GM23338 (cell line): Measurements from ENCODE around the gene GCM1. TPM values are rescaled to one million over a fixed set of nuclear protein-coding genes. Genes with fewer than 3 reads are reported as not detected.

Experiments used
- ATAC-seq: fragments of 200-7000 bp; cut with Tn5 transposase; 3 replicates; pipeline ENCODE4 v1.9.1; 2020
- DNase-seq: peaks from one replicate; pipeline ENCODE4 v3.0.0-alpha.2; 2015; ENCODE audit warnings: low spot score
- H2AFZ ChIP-seq: fragments of 200-600 bp; sonication (generic); 2 replicates; pipeline ENCODE4 v1.8.0; 2016; ENCODE audit warnings: antibody characterized with exemption, mild to moderate bottlenecking, moderate library complexity
- H3F3A ChIP-seq: fragments of 200-600 bp; sonication (generic); replicated peaks from 2 replicates; pipeline ENCODE4 v1.8.0; 2017; ENCODE audit warnings: antibody characterized with exemption, mixed run types, low read depth
- H3K27ac ChIP-seq: fragments of 200-600 bp; sonication (generic); 2 replicates; pipeline ENCODE4 v1.6.1; 2016; ENCODE audit warnings: low read depth
- H3K27me3 ChIP-seq: fragments of 200-600 bp; sonication (generic); 2 replicates; pipeline ENCODE4 v1.8.0; 2016; ENCODE audit warnings: mild to moderate bottlenecking, mixed run types, moderate library complexity; ENCODE audit not compliant: insufficient read depth
- H3K36me3 ChIP-seq: fragments of 200-600 bp; sonication (generic); 2 replicates; pipeline ENCODE4 v1.8.0; 2016; ENCODE audit warnings: mild to moderate bottlenecking; ENCODE audit not compliant: insufficient read depth
- H3K4me1 ChIP-seq: fragments of 200-600 bp; sonication (generic); 2 replicates; pipeline ENCODE4 v1.8.0; 2016; ENCODE audit warnings: mild to moderate bottlenecking, moderate library complexity; ENCODE audit not compliant: insufficient read depth
- H3K4me2 ChIP-seq: fragments of 200-600 bp; sonication (generic); 2 replicates; pipeline ENCODE4 v1.7.1; 2017; ENCODE audit warnings: mixed run types
- H3K4me3 ChIP-seq: fragments of 200-600 bp; sonication (generic); 2 replicates; pipeline ENCODE4 v1.6.1; 2016; ENCODE audit warnings: mixed run types
- H3K79me2 ChIP-seq: fragments of 200-600 bp; sonication (generic); replicated peaks from 2 replicates; pipeline ENCODE4 v1.8.0; 2017; ENCODE audit warnings: mild to moderate bottlenecking; ENCODE audit not compliant: insufficient read depth
- H3K9me2 ChIP-seq: fragments of 200-600 bp; sonication (generic); 2 replicates; pipeline ENCODE4 v1.8.0; 2017; ENCODE audit not compliant: insufficient read depth
- H4K20me1 ChIP-seq: fragments of 200-600 bp; sonication (generic); replicated peaks from 2 replicates; pipeline ENCODE4 v1.8.0; 2017; ENCODE audit warnings: mild to moderate bottlenecking; ENCODE audit not compliant: insufficient read depth
- H3K27ac Mint-ChIP-seq: 2 replicates; pipeline ENCODE4 v1.8.0; 2020; ENCODE audit warnings: inconsistent platforms, mild to moderate bottlenecking, moderate library complexity, mixed read lengths
- H3K27me3 Mint-ChIP-seq: 3 replicates; pipeline ENCODE4 v1.8.0; 2022; ENCODE audit warnings: low read depth, mild to moderate bottlenecking, moderate library complexity, mixed read lengths, inconsistent platforms; ENCODE audit not compliant: insufficient read depth, poor library complexity
- H3K36me3 Mint-ChIP-seq: 3 replicates; pipeline ENCODE4 v1.8.0; 2021; ENCODE audit warnings: low read depth, mild to moderate bottlenecking, inconsistent platforms, moderate library complexity, mixed read lengths
- H3K4me1 Mint-ChIP-seq: 3 replicates; pipeline ENCODE4 v1.8.0; 2020; ENCODE audit warnings: mild to moderate bottlenecking, inconsistent platforms, mixed read lengths
- H3K4me3 Mint-ChIP-seq: 3 replicates; pipeline ENCODE4 v1.8.0; 2021; ENCODE audit warnings: moderate library complexity, mild to moderate bottlenecking, inconsistent platforms, mixed read lengths
- H3K9me3 Mint-ChIP-seq: 3 replicates; pipeline ENCODE4 v1.8.0; 2020; ENCODE audit warnings: moderate library complexity, mild to moderate bottlenecking, inconsistent platforms, mixed read lengths
- CREB1 ChIP-seq: fragments of 250-450 bp; sonication (Bioruptor Pico); IDR thresholded peaks from 2 replicates; pipeline ENCODE4 v1.5.0; 2020; ENCODE audit warnings: low read depth, mild to moderate bottlenecking, moderate library complexity
- EZH2 ChIP-seq: fragments of 200-600 bp; sonication (generic); IDR thresholded peaks from one replicate; pipeline ENCODE4 v1.8.0; 2017; ENCODE audit warnings: antibody characterized with exemption, mild to moderate bottlenecking, low read depth; ENCODE audit not compliant: unreplicated experiment
- EZH2phosphoT487 ChIP-seq: fragments of 200-600 bp; sonication (generic); IDR thresholded peaks from one replicate; pipeline ENCODE4 v1.8.1; 2018; ENCODE audit warnings: antibody characterized with exemption; ENCODE audit not compliant: unreplicated experiment
- JUNB ChIP-seq: IDR thresholded peaks from one replicate; pipeline ENCODE4 v1.6.1; 2016; ENCODE audit warnings: antibody characterized with exemption; ENCODE audit not compliant: unreplicated experiment
- NANOG ChIP-seq: IDR thresholded peaks from 2 replicates; pipeline ENCODE4 v1.6.1; 2016; ENCODE audit warnings: antibody characterized with exemption, borderline replicate concordance
- POLR2AphosphoS5 ChIP-seq: IDR thresholded peaks from 2 replicates; pipeline ENCODE4 v1.6.1; 2016; ENCODE audit warnings: antibody characterized with exemption, low read depth
- STAT1 ChIP-seq: IDR thresholded peaks from one replicate; pipeline ENCODE4 v1.6.1; 2016; ENCODE audit warnings: antibody characterized with exemption; ENCODE audit not compliant: unreplicated experiment
- ZNF114 ChIP-seq: fragments of 250-450 bp; sonication (Bioruptor Pico); IDR thresholded peaks from 2 replicates; pipeline ENCODE4 v1.5.0; 2020; ENCODE audit warnings: mild to moderate bottlenecking, moderate library complexity
- ZNF331 ChIP-seq: fragments of 250-450 bp; sonication (Bioruptor Pico); IDR thresholded peaks from 2 replicates; pipeline ENCODE4 v1.5.0; 2020; ENCODE audit warnings: low read depth, mild to moderate bottlenecking, moderate library complexity
- polyA plus RNA-seq: library from polyadenylated mRNA; unstranded; fragments of >200 nt; fragmentation: Nextera tagmentation; extraction: Ambion mirVana; gene quantifications from 2 replicates; pipeline ENCODE4 v1.2.1, GENCODE V29; 2016
- total RNA-seq: library from RNA; depleted of rRNA; stranded (reverse); fragments of >200 nt; shearing (Covaris generic); gene quantifications from 2 replicates; pipeline ENCODE4 v1.2.3, GENCODE V29; 2014
- TF ChIP-seq, protein P1 (sequence below): IDR thresholded peaks from 2 replicates; pipeline ENCODE4 v1.6.1; 2016; ENCODE audit warnings: antibody characterized with exemption
- TF ChIP-seq, protein P2 (sequence below): fragments of 250-450 bp; sonication (Bioruptor Pico); IDR thresholded peaks from 2 replicates; pipeline ENCODE4 v1.5.0; 2020; ENCODE audit warnings: mild to moderate bottlenecking, moderate library complexity
- TF ChIP-seq, protein P3 (sequence below), 2 experiments: fragments of 200-600 bp in 1 of 2; sonication (generic) in 1 of 2; conservative IDR thresholded peaks; 2 replicates each; pipeline versions ENCODE4 v1.5.1 to v1.6.1; 2016 to 2017; ENCODE audit warnings: antibody characterized with exemption in 2 of 2, low read depth in 2 of 2, mild to moderate bottlenecking in 2 of 2, moderate library complexity in 1 of 2
- TF ChIP-seq, protein P4 (sequence below): IDR thresholded peaks from one replicate; pipeline ENCODE4 v1.6.1; 2018; ENCODE audit warnings: antibody characterized with exemption; ENCODE audit not compliant: unreplicated experiment

The GCM1 gene
- total and polyA plus RNA-seq, 2 experiments from 2014 or later: not detected

DNA sequence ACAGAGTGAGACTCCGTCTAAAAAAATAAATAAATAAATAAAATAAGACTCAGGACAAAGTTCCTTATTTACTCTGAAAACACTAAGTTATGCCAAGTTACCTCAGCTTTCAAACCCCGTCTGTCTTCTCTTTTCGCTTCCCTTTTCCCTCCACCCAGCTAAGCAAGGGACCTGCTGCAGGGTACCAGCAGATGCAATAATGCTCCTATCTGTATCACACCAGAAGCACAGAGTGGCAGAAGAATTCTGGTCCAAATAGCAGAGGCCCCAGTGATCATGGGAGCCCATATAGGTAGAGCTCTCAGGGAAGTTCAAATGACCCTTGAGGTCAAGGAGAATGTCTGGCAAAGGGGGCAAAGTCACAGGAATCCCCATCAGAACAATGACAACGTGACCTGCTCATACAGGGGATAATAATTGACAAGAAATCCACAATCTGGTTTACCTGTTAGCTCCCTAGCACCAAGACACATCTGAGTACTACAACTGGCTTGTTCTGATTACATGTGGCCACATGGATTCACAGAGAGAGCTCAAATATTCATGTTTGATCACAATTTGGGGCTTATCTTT lies 8.7 kb downstream of the GCM1 start:
- Histone ChIP-seq H3K27me3 (no peaks in the 10 kb centered on the region), H3K36me3 (no peaks in the 10 kb centered on the region), H3K9me2 (no peaks in the 10 kb centered on the region), H3K4me1 (0 out of 2 replicates have a peak, but pooled peaks cover 3% of the 10 kb centered on the region), H3K27ac (no peak overlapping the region), H3K4me2 (no peak overlapping the region), H2AFZ (no peak overlapping the region), H4K20me1 (no peaks in the 10 kb centered on the region), H3F3A (no peaks in the 10 kb centered on the region), H3K79me2 (no peaks in the 10 kb centered on the region), H3K4me3 (no peak overlapping the region)
- H3K4me3 Mint-ChIP-seq: no peak overlapping the region
- ATAC-seq (no peak), DNase-seq (no peak)
- H3K9me3 Mint-ChIP-seq: no peaks in the 10 kb centered on the region
- H3K36me3 Mint-ChIP-seq: no peaks in the 10 kb centered on the region
- H3K27ac Mint-ChIP-seq: no peak overlapping the region
- peaks cover 2% of the 10 kb centered on the region for H3K27me3 Mint-ChIP-seq
- peaks cover 8% of the 10 kb centered on the region; the same call in 2 of the 3 replicates for H3K4me1 Mint-ChIP-seq
- TF ChIP-seq EZH2phosphoT487: no peak
- no peak for TF ChIP-seq EZH2
- no peak for TF ChIP-seq JUNB
- TF ChIP-seq ZNF331 (CRISPR knock-in tag): no peak
- TF ChIP-seq, protein P1, sequence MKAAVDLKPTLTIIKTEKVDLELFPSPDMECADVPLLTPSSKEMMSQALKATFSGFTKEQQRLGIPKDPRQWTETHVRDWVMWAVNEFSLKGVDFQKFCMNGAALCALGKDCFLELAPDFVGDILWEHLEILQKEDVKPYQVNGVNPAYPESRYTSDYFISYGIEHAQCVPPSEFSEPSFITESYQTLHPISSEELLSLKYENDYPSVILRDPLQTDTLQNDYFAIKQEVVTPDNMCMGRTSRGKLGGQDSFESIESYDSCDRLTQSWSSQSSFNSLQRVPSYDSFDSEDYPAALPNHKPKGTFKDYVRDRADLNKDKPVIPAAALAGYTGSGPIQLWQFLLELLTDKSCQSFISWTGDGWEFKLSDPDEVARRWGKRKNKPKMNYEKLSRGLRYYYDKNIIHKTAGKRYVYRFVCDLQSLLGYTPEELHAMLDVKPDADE: no peak
- TF ChIP-seq, protein P2, sequence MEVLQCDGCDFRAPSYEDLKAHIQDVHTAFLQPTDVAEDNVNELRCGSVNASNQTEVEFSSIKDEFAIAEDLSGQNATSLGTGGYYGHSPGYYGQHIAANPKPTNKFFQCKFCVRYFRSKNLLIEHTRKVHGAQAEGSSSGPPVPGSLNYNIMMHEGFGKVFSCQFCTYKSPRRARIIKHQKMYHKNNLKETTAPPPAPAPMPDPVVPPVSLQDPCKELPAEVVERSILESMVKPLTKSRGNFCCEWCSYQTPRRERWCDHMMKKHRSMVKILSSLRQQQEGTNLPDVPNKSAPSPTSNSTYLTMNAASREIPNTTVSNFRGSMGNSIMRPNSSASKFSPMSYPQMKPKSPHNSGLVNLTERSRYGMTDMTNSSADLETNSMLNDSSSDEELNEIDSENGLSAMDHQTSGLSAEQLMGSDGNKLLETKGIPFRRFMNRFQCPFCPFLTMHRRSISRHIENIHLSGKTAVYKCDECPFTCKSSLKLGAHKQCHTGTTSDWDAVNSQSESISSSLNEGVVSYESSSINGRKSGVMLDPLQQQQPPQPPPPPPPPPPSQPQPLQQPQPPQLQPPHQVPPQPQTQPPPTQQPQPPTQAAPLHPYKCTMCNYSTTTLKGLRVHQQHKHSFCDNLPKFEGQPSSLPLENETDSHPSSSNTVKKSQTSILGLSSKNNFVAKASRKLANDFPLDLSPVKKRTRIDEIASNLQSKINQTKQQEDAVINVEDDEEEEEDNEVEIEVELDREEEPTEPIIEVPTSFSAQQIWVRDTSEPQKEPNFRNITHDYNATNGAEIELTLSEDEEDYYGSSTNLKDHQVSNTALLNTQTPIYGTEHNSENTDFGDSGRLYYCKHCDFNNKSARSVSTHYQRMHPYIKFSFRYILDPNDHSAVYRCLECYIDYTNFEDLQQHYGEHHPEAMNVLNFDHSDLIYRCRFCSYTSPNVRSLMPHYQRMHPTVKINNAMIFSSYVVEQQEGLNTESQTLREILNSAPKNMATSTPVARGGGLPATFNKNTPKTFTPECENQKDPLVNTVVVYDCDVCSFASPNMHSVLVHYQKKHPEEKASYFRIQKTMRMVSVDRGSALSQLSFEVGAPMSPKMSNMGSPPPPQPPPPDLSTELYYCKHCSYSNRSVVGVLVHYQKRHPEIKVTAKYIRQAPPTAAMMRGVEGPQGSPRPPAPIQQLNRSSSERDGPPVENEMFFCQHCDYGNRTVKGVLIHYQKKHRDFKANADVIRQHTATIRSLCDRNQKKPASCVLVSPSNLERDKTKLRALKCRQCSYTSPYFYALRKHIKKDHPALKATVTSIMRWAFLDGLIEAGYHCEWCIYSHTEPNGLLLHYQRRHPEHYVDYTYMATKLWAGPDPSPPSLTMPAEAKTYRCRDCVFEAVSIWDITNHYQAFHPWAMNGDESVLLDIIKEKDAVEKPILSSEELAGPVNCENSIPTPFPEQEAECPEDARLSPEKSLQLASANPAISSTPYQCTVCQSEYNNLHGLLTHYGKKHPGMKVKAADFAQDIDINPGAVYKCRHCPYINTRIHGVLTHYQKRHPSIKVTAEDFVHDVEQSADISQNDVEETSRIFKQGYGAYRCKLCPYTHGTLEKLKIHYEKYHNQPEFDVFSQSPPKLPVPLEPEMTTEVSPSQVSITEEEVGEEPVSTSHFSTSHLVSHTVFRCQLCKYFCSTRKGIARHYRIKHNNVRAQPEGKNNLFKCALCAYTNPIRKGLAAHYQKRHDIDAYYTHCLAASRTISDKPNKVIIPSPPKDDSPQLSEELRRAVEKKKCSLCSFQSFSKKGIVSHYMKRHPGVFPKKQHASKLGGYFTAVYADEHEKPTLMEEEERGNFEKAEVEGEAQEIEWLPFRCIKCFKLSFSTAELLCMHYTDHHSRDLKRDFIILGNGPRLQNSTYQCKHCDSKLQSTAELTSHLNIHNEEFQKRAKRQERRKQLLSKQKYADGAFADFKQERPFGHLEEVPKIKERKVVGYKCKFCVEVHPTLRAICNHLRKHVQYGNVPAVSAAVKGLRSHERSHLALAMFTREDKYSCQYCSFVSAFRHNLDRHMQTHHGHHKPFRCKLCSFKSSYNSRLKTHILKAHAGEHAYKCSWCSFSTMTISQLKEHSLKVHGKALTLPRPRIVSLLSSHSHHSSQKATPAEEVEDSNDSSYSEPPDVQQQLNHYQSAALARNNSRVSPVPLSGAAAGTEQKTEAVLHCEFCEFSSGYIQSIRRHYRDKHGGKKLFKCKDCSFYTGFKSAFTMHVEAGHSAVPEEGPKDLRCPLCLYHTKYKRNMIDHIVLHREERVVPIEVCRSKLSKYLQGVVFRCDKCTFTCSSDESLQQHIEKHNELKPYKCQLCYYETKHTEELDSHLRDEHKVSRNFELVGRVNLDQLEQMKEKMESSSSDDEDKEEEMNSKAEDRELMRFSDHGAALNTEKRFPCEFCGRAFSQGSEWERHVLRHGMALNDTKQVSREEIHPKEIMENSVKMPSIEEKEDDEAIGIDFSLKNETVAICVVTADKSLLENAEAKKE: no peak
- TF ChIP-seq NANOG: no peak
- TF ChIP-seq, protein P3, sequence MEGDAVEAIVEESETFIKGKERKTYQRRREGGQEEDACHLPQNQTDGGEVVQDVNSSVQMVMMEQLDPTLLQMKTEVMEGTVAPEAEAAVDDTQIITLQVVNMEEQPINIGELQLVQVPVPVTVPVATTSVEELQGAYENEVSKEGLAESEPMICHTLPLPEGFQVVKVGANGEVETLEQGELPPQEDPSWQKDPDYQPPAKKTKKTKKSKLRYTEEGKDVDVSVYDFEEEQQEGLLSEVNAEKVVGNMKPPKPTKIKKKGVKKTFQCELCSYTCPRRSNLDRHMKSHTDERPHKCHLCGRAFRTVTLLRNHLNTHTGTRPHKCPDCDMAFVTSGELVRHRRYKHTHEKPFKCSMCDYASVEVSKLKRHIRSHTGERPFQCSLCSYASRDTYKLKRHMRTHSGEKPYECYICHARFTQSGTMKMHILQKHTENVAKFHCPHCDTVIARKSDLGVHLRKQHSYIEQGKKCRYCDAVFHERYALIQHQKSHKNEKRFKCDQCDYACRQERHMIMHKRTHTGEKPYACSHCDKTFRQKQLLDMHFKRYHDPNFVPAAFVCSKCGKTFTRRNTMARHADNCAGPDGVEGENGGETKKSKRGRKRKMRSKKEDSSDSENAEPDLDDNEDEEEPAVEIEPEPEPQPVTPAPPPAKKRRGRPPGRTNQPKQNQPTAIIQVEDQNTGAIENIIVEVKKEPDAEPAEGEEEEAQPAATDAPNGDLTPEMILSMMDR (conservative IDR thresholded peaks at IDR 0.05; ENCODE audit: low read depth in 2 of 2): no peak
- TF ChIP-seq ZNF114 (CRISPR knock-in tag): no peak
- no peak for TF ChIP-seq POLR2AphosphoS5
- TF ChIP-seq STAT1: no peak
- TF ChIP-seq, protein P4, sequence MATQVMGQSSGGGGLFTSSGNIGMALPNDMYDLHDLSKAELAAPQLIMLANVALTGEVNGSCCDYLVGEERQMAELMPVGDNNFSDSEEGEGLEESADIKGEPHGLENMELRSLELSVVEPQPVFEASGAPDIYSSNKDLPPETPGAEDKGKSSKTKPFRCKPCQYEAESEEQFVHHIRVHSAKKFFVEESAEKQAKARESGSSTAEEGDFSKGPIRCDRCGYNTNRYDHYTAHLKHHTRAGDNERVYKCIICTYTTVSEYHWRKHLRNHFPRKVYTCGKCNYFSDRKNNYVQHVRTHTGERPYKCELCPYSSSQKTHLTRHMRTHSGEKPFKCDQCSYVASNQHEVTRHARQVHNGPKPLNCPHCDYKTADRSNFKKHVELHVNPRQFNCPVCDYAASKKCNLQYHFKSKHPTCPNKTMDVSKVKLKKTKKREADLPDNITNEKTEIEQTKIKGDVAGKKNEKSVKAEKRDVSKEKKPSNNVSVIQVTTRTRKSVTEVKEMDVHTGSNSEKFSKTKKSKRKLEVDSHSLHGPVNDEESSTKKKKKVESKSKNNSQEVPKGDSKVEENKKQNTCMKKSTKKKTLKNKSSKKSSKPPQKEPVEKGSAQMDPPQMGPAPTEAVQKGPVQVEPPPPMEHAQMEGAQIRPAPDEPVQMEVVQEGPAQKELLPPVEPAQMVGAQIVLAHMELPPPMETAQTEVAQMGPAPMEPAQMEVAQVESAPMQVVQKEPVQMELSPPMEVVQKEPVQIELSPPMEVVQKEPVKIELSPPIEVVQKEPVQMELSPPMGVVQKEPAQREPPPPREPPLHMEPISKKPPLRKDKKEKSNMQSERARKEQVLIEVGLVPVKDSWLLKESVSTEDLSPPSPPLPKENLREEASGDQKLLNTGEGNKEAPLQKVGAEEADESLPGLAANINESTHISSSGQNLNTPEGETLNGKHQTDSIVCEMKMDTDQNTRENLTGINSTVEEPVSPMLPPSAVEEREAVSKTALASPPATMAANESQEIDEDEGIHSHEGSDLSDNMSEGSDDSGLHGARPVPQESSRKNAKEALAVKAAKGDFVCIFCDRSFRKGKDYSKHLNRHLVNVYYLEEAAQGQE: no peak
- no peak for TF ChIP-seq CREB1 (CRISPR knock-in tag)
